Brain pericyte (primary cell): ENCODE measurements around the gene RASA2.
"Not testable (repeated sequence)": the region's sequence is repeated elsewhere in the genome, so short reads cannot be mapped to it uniquely, and the experiment has no call there.

Source experiments
- DNase-seq: peaks from one replicate; pipeline ENCODE4 v3.0.0-alpha.2; 2012; ENCODE audit warnings: low read depth, low spot score

Gene RASA2

DNA sequence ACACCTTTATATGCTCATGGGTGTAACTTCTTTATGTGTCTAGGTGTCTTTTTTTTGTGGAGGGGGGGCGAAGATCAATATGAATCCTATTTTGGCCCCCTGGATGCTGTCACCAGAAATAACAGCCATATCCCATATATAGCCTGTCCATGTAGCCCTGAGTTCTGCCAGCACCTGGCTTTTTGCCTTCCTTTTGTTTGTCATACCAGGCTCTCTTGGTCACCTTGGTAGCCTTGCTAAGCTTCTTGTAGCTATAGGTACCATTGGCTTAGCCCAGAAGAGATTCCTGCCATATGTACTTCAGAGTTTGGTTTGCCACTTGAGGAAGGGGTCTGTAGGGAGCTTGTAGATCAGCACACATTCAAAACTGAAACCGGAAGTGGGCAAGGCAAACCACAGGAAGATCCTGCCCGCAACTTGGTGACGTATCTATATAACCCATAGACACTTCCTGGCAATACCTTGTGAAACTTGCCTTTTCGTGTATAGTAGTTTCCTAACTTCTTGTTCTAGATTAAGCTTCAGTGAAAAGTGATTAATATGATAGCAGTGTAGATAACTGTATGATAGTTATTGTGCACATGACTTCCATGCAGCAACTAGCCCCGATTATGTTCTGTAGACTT, 11.9 kb downstream of the RASA2 start:
- DNase-seq, result no peak

- DNase-seq, result no peak
These were observed 12.5 kb downstream of the RASA2 start for GRCh38 chr3:141499284-141499683.

- no peak for DNase-seq
These were observed 13.1 kb downstream of the RASA2 start for GRCh38 chr3:141499965-141500364.

GRCh38 chr3:141500397-141500796, 13.6 kb downstream of the RASA2 start:
- no peak for DNase-seq

DNA sequence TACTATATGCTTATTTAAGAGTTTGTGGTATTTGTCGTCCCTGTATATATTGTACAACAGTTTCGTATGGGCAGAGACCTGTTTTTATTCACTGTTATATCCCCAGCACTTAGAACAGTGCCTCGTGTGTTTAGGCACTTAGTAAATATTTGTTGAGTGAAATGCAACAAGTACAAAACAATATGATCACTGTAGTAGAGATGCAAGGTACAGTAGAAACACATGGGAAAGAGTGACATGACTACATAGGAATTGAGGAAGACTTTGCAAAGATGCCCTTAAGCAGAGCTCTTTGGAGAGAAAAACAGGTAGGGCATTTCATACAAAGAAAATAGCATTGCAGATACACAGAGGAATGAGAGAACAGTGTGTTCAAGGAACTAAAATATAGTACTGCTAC, 18.3 kb downstream of the RASA2 start:
- DNase-seq, result no peak

GRCh38 chr3:141506071-141506470, 19.2 kb downstream of the RASA2 start:
- no peak for DNase-seq

- no peak for DNase-seq
These were observed 20.7 kb downstream of the RASA2 start for GRCh38 chr3:141507392-141508066.

- DNase-seq, result no peak
These were observed 21.2 kb downstream of the RASA2 start for GRCh38 chr3:141508067-141508436.

DNA sequence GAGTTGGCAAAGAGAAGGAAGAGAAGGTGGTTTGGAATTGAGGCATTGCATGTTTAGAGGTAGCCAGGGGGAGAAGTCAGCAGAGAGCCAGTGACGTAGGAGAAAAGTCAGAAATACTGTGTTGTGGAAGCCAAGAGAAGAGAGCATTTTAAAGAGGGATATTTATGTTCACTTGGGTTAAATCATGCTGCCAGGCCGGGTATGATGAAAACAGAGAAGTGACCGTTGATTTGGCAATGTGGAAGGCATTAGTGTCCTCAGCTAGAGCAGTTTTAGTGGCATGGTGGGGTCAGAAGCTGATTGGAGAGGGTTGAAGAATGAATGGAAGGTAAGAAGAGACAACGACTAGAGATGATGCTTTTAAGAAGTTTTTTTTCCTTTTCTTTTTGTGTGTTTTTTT, 24.5 kb downstream of the RASA2 start:
- DNase-seq, result no peak

DNA sequence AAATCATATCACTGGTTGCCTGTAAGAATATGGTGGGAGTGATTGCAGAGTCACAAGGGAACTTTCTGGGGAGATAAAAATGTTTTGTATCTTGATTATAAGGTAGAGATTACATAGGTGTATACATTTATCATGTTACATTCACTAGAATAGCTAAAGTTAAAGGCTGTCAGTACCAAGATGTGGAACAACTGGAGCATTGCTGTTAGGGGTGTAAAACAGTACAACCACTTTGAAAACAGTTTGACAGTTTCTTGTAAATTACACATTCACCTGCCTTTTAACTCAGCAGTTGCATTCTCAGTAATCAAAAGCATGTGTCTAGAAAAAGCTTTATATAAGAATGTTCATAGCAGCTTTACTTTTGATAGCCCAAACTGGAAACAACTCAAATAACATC, 27.6 kb downstream of the RASA2 start:
- no peak for DNase-seq

DNA sequence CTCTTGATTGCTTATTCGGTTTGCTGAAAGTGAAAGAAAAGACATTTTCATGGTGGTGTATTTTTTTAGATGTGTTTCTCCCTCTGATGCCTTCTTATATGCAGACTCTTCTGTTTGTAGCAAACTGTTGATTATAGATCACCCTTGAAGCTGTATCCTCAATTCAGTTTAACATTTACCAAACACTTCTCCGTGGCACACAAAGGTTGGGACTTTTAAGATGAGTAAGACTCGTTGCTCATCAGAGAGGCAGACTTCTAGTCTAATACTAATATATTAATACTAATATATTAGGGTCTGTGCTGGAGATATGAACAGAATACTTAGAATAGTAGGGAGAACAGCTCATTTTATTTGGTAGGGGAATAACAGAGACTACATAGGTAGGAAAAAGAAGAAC, 32.8 kb downstream of the RASA2 start:
- DNase-seq, result no peak

DNA sequence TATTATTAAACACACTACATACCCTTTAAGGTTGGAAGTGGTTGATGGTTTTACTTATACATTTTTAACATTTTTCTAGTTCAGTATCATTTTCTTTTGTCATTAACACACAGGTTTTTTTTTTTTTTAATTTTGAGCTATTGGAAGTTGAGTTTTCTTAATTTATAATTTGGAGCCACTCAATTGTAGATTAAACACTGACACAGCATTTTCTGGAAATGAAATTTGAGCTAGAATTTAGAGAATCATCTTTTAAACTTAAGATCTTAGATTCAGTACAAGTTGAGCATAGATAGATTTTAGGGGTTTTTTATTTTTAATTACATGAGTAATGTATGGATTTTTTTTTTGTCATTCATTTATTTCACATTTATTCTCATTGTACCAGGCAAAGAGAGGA, 35.0 kb downstream of the RASA2 start:
- no peak for DNase-seq

- DNase-seq, result no peak
These were observed 37.0 kb downstream of the RASA2 start for GRCh38 chr3:141523615-141524375.

DNA sequence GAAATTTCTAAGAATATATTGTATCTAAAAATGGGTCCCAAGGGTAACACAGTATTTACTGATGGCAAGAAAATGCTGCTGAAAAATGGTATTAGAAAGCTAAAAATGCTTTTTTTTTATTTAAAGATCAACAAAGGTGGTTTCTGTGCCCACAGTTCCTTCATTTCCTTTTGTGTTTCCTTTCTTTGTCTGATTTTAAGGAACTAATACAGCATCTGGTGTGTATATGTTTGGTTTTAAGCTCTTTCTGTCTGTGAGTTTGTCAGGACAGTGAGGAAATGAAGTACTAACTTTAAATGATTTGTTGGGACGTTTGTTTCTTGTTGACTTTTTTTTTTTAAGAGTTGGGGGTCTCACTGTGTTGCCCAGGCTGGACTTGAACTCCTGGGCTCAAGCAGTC, 38.2 kb downstream of the RASA2 start:
- no peak for DNase-seq

GRCh38 chr3:141525814-141526213, 39.0 kb downstream of the RASA2 start:
- DNase-seq, result no peak

DNA sequence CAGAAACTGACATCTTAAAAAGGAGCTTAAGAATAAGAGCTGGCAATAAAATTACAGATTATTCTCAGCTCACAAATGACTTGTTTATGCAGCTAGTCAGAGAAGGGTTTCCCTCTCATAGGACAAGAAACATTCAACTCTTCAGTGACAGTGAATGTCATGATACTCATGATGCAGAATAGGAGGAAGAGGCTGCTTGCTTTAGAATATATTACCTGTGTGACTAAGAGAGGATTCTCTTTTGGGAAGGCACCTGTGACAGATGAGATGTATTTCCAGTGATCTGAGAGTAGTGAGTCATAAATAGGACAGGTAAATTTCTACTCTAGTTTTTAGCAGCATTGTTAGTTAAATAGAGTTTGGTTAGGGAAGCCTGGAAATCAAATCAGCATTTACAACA, 39.9 kb downstream of the RASA2 start:
- no peak for DNase-seq

- no peak for DNase-seq
These were observed 42.0 kb downstream of the RASA2 start for GRCh38 chr3:141528800-141529199.

GRCh38 chr3:141529256-141529655, 42.4 kb downstream of the RASA2 start:
- no peak for DNase-seq

DNA sequence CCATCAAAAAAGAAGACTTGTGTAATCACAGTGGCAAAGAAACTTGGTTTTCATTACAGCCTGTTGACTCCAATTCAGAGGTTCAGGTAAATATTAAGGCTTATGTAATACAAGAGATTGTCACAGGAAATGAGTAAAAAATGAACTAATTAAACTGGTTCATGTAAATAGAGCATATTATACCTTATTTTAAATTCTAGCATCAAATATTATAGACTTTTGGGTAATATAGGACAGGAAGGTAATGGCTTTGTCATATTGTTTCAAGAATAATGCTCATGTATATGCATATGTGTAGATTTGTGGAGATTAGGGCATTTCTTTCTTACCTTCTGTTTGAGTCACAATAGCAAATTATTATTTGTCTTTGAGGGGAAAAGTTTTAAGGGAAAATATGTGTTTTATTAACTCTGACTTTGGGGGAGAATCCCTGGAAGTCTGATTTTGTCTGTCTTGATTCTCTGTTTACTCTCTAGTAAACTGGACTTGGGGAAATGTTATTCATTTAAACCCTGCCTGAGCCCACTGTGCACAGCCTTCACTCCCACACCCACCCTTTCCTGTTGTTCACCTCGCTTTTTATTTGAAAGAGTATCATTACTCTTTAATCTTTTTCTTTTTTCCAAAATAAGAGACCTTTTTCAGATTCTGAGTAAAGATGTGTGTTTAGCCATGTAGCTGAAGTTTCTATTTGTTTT, 43.0 kb downstream of the RASA2 start:
- DNase-seq, result peak; percentile 5

DNA sequence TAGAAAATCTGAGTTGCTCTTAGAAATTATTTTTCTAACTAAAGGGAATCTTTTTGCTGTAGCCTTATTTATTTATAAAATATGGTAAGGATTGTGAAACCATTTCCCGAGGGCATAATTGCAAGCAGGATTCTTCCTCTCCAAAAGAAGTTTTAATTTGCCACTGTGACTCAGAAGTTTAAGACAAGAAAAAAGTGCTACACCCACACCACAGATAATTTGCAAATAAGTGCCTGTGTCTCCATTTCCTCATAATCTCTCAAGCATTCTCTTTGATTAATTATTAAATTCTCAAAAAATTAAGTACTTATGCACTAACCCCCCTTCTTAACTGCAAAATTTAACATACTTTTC, 43.6 kb downstream of the RASA2 start:
- peak; percentile 33 for DNase-seq

- no peak for DNase-seq
These were observed 45.8 kb downstream of the RASA2 start for GRCh38 chr3:141532609-141533008.

GRCh38 chr3:141536017-141536416, 49.2 kb downstream of the RASA2 start:
- DNase-seq, result not testable (repeated sequence)
